Mucosa of rectum (tissue), 2 donors: ENCODE results near the gene KRT33A.

ENCODE experiments used
- H3K27ac ChIP-seq, 2 donors: one replicate each; pipeline ENCODE4 v1.7.0; 2013; ENCODE audit warnings: inconsistent platforms in 2 of 2, low read depth in 2 of 2, low read length in 2 of 2
- H3K27me3 ChIP-seq, 2 donors: one replicate each; pipeline ENCODE4 v1.7.0; 2013; ENCODE audit warnings: low read length in 2 of 2; ENCODE audit not compliant: control insufficient read depth in 2 of 2, insufficient read depth in 2 of 2
- H3K36me3 ChIP-seq, 2 donors: one replicate each; pipeline ENCODE4 v1.7.0; 2013; ENCODE audit warnings: low read length in 2 of 2; ENCODE audit not compliant: control insufficient read depth in 2 of 2, insufficient read depth in 2 of 2
- H3K4me1 ChIP-seq, 2 donors: one replicate each; pipeline ENCODE4 v1.7.0; 2013; ENCODE audit warnings: low read length in 2 of 2, mild to moderate bottlenecking in 1 of 2; ENCODE audit not compliant: control insufficient read depth in 2 of 2, insufficient read depth in 2 of 2
- H3K4me3 ChIP-seq, 2 donors: one replicate each; pipeline ENCODE4 v1.7.0; 2013; ENCODE audit warnings: low read length in 2 of 2
- H3K9ac ChIP-seq, 2 donors: one replicate each; pipeline ENCODE4 v1.7.0; 2013; ENCODE audit warnings: low read length in 2 of 2, low read depth in 1 of 2, mild to moderate bottlenecking in 1 of 2
- H3K9me3 ChIP-seq, 2 donors: one replicate each; pipeline ENCODE4 v1.7.0; 2013; ENCODE audit warnings: low read length in 2 of 2; ENCODE audit not compliant: control insufficient read depth in 2 of 2
- donor health status: healthy.
- donor health status: Normal muscosa, but diverticular disease.

The KRT33A gene

GRCh38 chr17:41308251-41308917, 42.2 kb downstream of the KRT33A start:
- H3K4me1 ChIP-seq, result peaks cover 0 to 11% of the 10 kb centered on the region in 2 donors
- H3K9ac ChIP-seq, result no peak overlapping the region
- no peaks in the 10 kb centered on the region for H3K36me3 ChIP-seq
- peak overlapping the region in 1 of 2 donors; percentile 35 for H3K4me3 ChIP-seq
- no peaks in the 10 kb centered on the region for H3K9me3 ChIP-seq
- H3K27me3 ChIP-seq, result peaks cover 2 to 8% of the 10 kb centered on the region in 2 donors
- peak overlapping the region; percentile 13 to 69 for H3K27ac ChIP-seq

GRCh38 chr17:41307647-41308046, 43.0 kb downstream of the KRT33A start:
- Histone ChIP-seq H3K4me3 (no peak overlapping the region), H3K4me1 (peaks cover 0 to 11% of the 10 kb centered on the region in 2 donors), H3K27me3 (peaks cover 2 to 8% of the 10 kb centered on the region in 2 donors), H3K9ac (no peak overlapping the region), H3K36me3 (no peaks in the 10 kb centered on the region), H3K9me3 (no peaks in the 10 kb centered on the region), H3K27ac (no peak overlapping the region)

GRCh38 chr17:41304091-41304490, 46.5 kb downstream of the KRT33A start:
- Histone ChIP-seq H3K27me3 (peaks cover 0 to 4% of the 10 kb centered on the region in 2 donors), H3K4me3 (no peak overlapping the region), H3K27ac (no peak overlapping the region), H3K36me3 (no peaks in the 10 kb centered on the region), H3K9ac (no peak overlapping the region), H3K4me1 (peaks cover 0 to 8% of the 10 kb centered on the region in 2 donors), H3K9me3 (no peaks in the 10 kb centered on the region)

GRCh38 chr17:41302981-41303380, 47.6 kb downstream of the KRT33A start:
- Histone ChIP-seq H3K9me3 (no peaks in the 10 kb centered on the region), H3K4me3 (no peak overlapping the region), H3K27me3 (peaks cover 0 to under 1% of the 10 kb centered on the region in 2 donors), H3K27ac (no peak overlapping the region), H3K36me3 (no peaks in the 10 kb centered on the region), H3K4me1 (no peaks in the 10 kb centered on the region), H3K9ac (no peak overlapping the region)

DNA sequence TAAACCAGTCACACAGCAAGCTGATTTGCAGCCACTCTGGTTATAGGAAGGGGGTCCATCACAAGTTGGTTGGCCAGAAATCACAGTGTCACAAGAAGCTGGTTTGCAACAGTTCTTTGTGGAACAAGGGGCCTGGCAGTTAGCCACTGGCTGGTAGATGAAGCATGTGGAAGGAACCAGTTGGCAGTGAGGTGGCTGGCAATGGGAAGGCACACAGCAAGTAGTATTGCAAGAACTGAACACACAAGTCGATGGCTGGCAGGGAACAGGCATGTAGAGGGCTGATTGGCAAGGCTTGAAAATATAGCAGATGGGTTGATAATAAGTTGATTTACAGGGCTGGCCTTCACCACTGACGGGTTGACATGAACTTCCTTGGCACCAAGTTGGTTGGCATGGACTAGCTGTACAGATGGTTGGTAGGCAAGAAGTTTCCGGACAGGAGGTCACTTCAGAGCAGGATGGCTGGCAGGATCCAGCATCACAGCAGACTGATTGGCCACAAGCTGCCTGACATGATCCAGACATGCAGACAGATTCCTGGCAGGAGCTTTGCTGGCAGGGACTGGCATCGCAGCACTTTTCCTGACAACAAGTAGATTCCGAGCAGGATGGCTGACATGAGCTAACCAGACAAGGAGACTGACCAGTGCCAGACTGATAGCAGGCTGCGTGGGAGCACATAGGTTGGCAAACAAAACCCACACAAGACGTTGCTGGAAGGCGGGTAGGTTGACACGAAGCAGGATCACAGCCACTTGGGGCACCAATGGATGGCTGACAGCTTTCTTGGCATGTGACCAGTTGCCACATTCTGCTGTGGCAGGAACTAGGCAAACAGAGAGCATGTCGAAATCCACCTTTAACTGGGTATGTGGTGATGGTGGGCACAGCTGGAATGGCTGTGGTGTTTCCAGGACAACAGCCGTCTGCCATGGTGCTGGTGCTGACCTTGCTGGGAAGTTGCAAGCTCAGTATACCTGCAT, 48.4 kb downstream of the KRT33A start, which contains the start of gene KRTAP29-1:
Gene KRTAP29-1, minus strand, starts transcription at position 936 of the 986 bp plus-strand sequence. Its CDS starts 0 bp downstream, at position 936.
- H3K4me3 ChIP-seq, result no peak within 1 kb of the TSS
- H3K9ac ChIP-seq, result no peak within 1 kb of the TSS
- H3K9me3 ChIP-seq, result no peaks in the 10 kb centered on the region
- no peaks in the 10 kb centered on the region for H3K4me1 ChIP-seq
- no peaks in the 10 kb centered on the region for H3K36me3 ChIP-seq
- H3K27me3 ChIP-seq, result no peaks in the 10 kb centered on the region
- H3K27ac ChIP-seq, result no peak within 1 kb of the TSS

DNA sequence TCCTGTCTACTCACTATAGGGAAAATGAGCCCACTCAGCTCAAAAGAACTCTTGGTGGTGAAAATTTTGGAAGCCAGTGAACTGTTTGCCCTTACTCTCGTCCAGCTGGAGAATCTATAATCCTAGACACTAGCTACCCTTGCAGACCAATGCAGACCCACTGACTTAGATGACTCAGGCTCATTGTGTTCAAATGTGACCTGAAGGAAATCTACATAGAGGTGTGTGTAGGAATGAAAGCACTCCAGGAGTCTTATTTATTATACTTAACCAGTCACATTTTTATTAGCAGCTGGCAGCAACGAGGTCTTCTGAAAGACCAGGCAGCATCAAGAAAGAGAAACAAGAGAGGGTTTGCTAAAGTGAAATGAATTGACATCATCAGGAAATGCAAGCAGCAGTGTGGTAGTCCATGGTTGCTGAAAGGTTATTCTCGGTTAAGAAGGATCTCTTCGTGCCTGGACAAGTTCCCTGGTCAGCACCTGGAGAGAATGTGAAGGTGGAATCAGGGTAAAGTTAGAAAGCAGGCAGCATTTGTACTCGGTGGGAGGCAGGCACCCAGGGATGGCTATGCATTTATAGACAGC, 49.3 kb downstream of the KRT33A start:
- Histone ChIP-seq H3K9me3 (no peaks in the 10 kb centered on the region), H3K36me3 (no peaks in the 10 kb centered on the region), H3K27me3 (no peaks in the 10 kb centered on the region), H3K4me1 (no peaks in the 10 kb centered on the region), H3K9ac (no peak overlapping the region), H3K27ac (no peak overlapping the region), H3K4me3 (no peak overlapping the region)

DNA sequence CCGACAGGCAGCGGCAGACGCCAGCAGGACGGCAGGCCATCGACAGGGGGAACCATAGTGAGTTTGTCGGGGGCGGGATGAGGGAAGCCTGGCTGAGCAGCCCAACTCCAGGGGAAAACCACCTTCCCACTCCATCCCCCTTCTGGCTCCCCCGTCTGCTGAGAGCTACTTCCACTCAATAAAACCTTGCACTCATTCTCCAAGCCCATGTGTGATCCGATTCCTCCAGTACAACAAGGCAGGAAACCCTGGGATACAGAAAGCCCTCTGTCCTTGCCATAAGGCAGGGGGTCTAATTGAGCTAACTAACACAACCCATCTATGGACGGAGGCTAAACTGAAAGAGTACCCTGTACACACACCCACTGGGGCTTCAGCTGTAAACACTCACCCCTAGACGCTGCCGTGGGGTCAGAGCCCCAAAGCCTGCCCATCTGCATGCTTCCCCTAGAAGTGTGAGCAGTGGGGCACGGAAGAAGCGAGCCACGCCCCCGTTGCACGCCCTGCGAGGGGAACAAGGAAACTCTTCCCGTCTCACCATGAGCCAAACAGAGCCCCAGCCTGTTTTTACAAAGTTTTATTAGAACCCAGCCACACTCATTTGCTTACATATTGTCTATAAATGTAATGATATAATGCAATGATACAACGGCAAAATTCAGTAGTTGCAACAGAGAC, 52.0 kb downstream of the KRT33A start:
- H3K27ac ChIP-seq, result no peak overlapping the region
- no peaks in the 10 kb centered on the region for H3K9me3 ChIP-seq
- H3K4me1 ChIP-seq, result no peaks in the 10 kb centered on the region
- H3K36me3 ChIP-seq, result no peaks in the 10 kb centered on the region
- peaks cover 0 to 2% of the 10 kb centered on the region in 2 donors for H3K27me3 ChIP-seq
- H3K4me3 ChIP-seq, result no peak overlapping the region
- no peak overlapping the region for H3K9ac ChIP-seq

DNA sequence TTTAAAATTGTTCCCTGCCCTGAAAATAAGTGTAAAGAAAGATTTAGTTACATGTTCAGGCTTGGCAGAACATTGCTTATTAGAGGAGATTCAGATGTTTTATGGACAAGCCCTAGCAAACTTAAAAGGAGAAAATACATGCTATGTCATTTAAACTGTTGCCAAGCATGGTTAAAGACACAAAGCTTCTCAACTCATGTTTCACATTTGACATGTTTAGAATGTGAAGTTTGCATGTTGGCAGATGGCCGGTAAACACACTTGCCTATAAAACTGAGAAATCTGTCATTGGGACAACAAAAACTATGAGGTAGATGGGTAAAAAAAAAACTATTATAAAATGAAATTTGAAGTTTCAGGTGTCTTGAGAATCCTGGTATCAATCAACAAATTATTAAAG, 53.8 kb downstream of the KRT33A start:
- Histone ChIP-seq H3K27ac (no peak overlapping the region), H3K4me1 (no peaks in the 10 kb centered on the region), H3K9ac (no peak overlapping the region), H3K36me3 (no peaks in the 10 kb centered on the region), H3K4me3 (no peak overlapping the region), H3K9me3 (no peaks in the 10 kb centered on the region), H3K27me3 (peaks cover 0 to 2% of the 10 kb centered on the region in 2 donors)
